ENCODE results near the gene PACS2.
"Not testable (repeated sequence)": the region's sequence is repeated elsewhere in the genome, so short reads cannot be mapped to it uniquely, and the experiment has no call there.

The PACS2 gene

GRCh38 chr14:105315941-105316576, 1.5 kb downstream of the PACS2 start:
- DNase-seq (ENCODE audit: low read depth): no peak

- DNase-seq (ENCODE audit: low read depth): no peak
These were observed 2.0 kb downstream of the PACS2 start for GRCh38 chr14:105316577-105316941.

GRCh38 chr14:105316968-105317510, 2.5 kb downstream of the PACS2 start:
- no peak for DNase-seq (ENCODE audit: low read depth)

- DNase-seq (ENCODE audit: low read depth): no peak
These were observed 3.0 kb downstream of the PACS2 start for GRCh38 chr14:105317546-105317945.

GRCh38 chr14:105322791-105323556, 8.4 kb downstream of the PACS2 start:
- no peak for DNase-seq (ENCODE audit: low read depth)

- DNase-seq (ENCODE audit: low read depth): no peak
These were observed 9.1 kb downstream of the PACS2 start for GRCh38 chr14:105323663-105324062.

- no peak for DNase-seq (ENCODE audit: low read depth)
These were observed 9.7 kb downstream of the PACS2 start for GRCh38 chr14:105324080-105324778.

- no peak for DNase-seq (ENCODE audit: low read depth)
These were observed 10.3 kb downstream of the PACS2 start for GRCh38 chr14:105324871-105325270.

- no peak for DNase-seq (ENCODE audit: low read depth)
These were observed 10.8 kb downstream of the PACS2 start for GRCh38 chr14:105325303-105325702.

- DNase-seq (ENCODE audit: low read depth): no peak
These were observed 11.4 kb downstream of the PACS2 start for GRCh38 chr14:105325716-105326567.

GRCh38 chr14:105326568-105326867, 12.0 kb downstream of the PACS2 start:
- DNase-seq (ENCODE audit: low read depth): no peak

GRCh38 chr14:105326891-105327694, 12.5 kb downstream of the PACS2 start:
- DNase-seq (ENCODE audit: low read depth): no peak

GRCh38 chr14:105327695-105328045, 13.1 kb downstream of the PACS2 start:
- not testable (repeated sequence) for DNase-seq (ENCODE audit: low read depth)

GRCh38 chr14:105328070-105328677, 13.6 kb downstream of the PACS2 start:
- no peak for DNase-seq (ENCODE audit: low read depth)

- DNase-seq (ENCODE audit: low read depth): no peak
These were observed 14.3 kb downstream of the PACS2 start for GRCh38 chr14:105328678-105329390.

GRCh38 chr14:105329411-105330150, 15.0 kb downstream of the PACS2 start:
- DNase-seq (ENCODE audit: low read depth): no peak

- DNase-seq (ENCODE audit: low read depth): no peak
These were observed 15.9 kb downstream of the PACS2 start for GRCh38 chr14:105330491-105330895.

GRCh38 chr14:105331575-105332349, 17.2 kb downstream of the PACS2 start:
- DNase-seq (ENCODE audit: low read depth): no peak

All from stimulated activated CD8-positive, alpha-beta memory T cell treated with anti-CD3 and anti-CD28 coated beads, Interleukin-15, amount 100 ng/mL, for 24 hours (primary cell).